ENCODE measurements around the gene COX10.
"Not testable (repeated sequence)": the region's sequence is repeated elsewhere in the genome, so short reads cannot be mapped to it uniquely, and the experiment has no call there.

The COX10 gene

GRCh38 chr17:14176989-14177388, 107.7 kb downstream of the COX10 start:
- DNase-seq (ENCODE audit: low read depth in 2 of 2): not testable (repeated sequence)

DNA sequence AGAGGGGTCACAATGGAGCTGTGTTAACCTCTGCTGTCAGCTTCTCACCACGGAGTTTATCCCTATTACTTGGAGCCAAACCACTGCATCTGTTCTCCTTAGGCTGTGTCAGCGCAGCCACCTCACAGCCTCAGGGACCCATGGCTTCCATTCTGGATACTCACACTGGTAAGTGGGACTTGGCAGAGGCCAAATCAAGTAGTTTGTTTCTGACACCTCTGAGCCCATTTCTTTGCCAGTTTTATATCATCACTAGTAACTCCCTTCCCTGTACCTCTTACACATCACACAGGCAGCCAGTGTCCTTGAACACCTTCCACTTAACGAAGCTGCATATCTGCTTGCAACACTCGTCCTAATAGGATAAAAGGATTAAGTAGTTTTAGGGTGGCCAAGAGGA, 108.5 kb downstream of the COX10 start:
- DNase-seq (ENCODE audit: low read depth in 2 of 2): not testable (repeated sequence)

DNA sequence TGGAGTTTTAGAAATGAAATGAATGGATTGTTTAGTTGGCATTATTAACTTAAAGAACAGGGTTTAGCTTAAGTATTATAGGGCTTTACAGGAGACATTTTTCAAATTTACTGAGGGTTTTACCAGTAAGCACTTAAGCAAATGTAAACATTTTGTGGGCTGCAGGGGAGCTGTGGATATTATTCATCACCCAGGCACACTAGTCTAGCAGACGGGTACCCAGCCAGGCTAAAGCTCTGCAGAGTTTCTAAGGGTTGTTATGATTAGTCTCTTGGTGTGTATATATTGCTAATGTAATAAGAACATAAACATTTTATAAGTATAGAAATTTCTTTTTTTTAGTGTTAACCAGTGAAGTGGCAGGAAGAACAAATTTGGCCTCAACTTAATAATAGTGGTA, 110.6 kb downstream of the COX10 start:
- DNase-seq (ENCODE audit: low read depth in 2 of 2): not testable (repeated sequence)

DNA sequence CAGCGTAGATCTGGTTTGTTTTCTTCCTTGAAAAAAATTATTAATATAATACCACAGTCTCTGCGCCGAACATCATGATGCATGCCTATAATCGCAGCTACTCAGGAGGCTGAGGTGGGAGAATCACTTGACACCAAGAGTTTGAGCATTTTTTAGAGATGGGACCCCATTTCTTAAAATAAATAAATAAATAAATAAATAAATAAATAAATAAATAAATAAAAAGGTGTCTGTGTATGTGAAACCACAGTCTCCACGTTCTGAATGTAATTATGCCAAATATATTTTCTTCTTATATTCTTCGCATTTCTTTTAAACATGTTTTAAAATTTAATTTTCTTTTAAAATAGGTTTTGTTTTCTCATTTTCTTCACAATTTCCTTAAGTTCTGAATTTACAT, 112.8 kb downstream of the COX10 start:
- not testable (repeated sequence) for DNase-seq (ENCODE audit: low read depth in 2 of 2)

GRCh38 chr17:14184536-14184935, 115.2 kb downstream of the COX10 start:
- DNase-seq (ENCODE audit: low read depth in 2 of 2): not testable (repeated sequence)

- DNase-seq (ENCODE audit: low read depth in 2 of 2): not testable (repeated sequence)
Measured at GRCh38 chr17:14186443-14186842, 117.1 kb downstream of the COX10 start.

- not testable (repeated sequence) for DNase-seq (ENCODE audit: low read depth in 2 of 2)
Measured at GRCh38 chr17:14190774-14191173, 121.5 kb downstream of the COX10 start.

DNA sequence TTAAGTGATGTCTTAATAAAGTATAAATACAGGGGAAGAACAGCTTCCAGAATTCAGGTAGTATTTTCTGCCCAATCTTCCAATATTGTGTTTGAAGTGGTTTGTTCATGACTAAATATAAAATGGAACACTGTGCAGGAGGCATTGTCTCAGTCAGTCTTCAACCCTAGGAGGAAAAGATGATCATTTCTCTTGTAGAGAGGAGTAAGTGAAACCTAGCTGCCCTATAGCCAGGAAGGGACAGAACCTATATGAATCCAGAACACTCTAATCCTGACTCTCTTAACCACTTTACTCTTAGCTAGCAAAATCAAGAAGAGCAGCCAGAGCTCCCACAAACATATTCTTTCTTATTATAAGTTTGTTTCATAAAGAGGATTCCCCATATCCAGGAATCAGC, 122.2 kb downstream of the COX10 start:
- DNase-seq (ENCODE audit: low read depth in 2 of 2): not testable (repeated sequence)

GRCh38 chr17:14192039-14192438, 122.7 kb downstream of the COX10 start:
- not testable (repeated sequence) for DNase-seq (ENCODE audit: low read depth in 2 of 2)

DNA sequence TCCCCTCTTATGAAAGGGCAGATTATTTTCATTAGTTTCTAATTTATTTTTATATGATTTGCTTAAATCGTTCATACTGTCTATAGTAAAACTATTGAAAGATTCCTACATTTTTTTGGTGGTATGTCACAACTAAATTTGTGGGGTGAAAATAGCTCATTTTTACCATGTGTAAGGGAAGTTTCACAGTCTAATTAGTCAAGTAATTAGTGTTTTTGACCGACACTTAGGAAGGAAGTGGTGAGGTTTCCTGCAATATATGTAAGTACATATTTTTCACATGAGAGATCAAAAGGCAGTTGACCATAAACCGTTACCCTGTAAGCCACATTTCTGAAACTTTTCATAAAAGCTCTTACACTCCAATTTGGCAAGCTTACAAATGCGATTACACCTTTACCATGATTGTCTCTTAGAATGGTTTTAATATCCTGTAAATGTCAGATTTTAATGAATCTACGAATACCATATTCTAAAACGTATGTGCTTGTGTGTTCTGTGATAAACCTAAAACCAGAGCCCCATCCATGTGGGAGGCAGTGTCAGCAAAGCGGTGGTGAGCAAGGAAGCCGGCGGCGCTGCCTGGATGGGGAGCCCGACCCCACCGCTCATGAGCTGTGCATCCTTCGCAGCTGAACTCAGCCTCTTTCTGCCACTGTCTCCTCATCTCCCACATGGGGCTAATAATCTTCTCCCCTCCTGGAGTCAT, 123.5 kb downstream of the COX10 start:
- DNase-seq (ENCODE audit: low read depth in 2 of 2): not testable (repeated sequence)

DNA sequence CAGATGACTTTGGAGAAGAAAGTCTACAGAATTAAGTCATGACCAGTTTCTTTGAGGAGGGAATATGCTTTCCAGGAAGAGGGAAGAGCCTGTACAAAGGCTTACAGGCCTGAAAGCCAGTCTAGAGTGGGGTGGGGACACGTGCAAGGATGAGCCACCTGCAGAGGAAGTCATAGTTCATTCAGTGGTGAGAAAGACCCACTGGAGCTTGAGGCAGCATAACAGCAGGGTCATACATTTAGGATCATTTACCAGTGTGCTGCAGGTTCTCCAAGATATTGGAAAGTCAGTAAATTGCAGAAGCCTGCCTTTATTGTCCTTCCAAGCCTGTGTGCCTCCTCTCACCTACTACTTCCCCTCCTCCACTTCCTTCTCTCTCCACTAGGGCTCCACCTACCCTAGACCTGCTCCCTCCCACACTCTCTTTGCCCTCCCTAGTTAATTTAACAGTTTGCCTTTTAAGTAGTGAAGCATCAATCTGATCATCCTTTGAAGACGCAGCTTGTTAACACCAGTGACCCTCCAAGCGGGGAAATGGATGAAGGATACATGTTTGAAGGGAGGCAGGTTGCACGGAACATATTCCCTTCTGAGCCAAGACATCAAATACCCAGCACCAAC, 127.2 kb downstream of the COX10 start:
- no peak for DNase-seq (ENCODE audit: low read depth in 2 of 2)

- DNase-seq (ENCODE audit: low read depth in 2 of 2): no peak
Measured at GRCh38 chr17:14197057-14197456, 127.8 kb downstream of the COX10 start.

GRCh38 chr17:14197586-14197985, 128.3 kb downstream of the COX10 start:
- no peak for DNase-seq (ENCODE audit: low read depth in 2 of 2)

DNA sequence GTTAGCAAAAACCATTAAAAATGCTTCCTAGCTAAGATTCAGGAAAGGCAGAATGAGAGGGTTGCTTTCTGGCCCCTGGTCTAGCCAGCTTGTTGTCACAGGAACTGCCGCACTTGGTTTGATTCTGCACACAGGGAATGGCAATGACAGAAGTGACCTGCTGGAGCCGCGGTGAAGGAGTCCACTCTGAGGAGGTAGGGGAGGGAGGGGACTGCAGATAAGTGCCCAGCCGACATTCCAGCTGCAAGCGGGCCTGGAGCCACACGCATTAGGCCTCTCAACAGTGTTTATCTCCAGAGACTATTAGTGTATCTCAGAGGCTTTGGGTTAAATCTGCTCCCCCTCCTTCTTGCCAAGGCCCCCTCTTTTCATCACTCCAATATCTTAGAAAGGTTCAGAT, 128.7 kb downstream of the COX10 start:
- no peak for DNase-seq (ENCODE audit: low read depth in 2 of 2)

DNA sequence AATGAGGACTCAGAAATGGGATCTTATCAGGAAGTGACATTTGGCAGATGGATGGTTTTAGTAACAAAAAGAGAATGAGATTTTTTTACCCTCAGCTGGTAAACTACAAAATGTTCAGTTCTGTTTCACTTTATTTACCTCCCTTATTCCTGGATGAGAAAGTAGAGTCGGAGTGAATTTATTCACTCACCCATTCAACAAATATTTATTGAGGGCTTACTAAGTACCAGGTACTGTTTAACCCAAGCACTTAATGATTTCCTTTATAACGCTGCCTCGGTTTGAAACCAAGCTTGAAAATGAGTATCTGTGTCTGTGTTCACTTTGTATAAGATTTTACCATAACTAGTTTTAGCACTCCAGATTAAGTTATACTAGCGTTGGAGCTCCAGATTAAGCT, 129.3 kb downstream of the COX10 start:
- no peak for DNase-seq (ENCODE audit: low read depth in 2 of 2)

GRCh38 chr17:14199601-14200000, 130.3 kb downstream of the COX10 start:
- no peak for DNase-seq (ENCODE audit: low read depth in 2 of 2)

- DNase-seq (ENCODE audit: low read depth in 2 of 2): no peak
Measured at GRCh38 chr17:14200354-14200753, 131.1 kb downstream of the COX10 start.

- no peak for DNase-seq (ENCODE audit: low read depth in 2 of 2)
Measured at GRCh38 chr17:14201021-14201987, 132.0 kb downstream of the COX10 start.

- DNase-seq (ENCODE audit: low read depth in 2 of 2): no peak
Measured at GRCh38 chr17:14201988-14202380, 132.7 kb downstream of the COX10 start.

- no peak for DNase-seq (ENCODE audit: low read depth in 2 of 2)
Measured at GRCh38 chr17:14202388-14203166, 133.3 kb downstream of the COX10 start.

GRCh38 chr17:14203388-14203787, 134.1 kb downstream of the COX10 start:
- DNase-seq (ENCODE audit: low read depth in 2 of 2): no peak

GRCh38 chr17:14204084-14204483, 134.8 kb downstream of the COX10 start:
- no peak for DNase-seq (ENCODE audit: low read depth in 2 of 2)

All from stimulated activated CD4-positive, alpha-beta T cell treated with anti-CD3 and anti-CD28 coated beads, Interleukin-1b, Interleukin-23, amount 100 ng/mL, for 1 hour (primary cell).